ENCODE results near the gene PLCD3. TPM values are rescaled to one million over a fixed set of nuclear protein-coding genes. Genes with fewer than 3 reads are reported as not detected.

The PLCD3 gene
- total and polyA plus RNA-seq, 2 of the 13 experiments (the other 11 are each of a cell fraction or from before 2014, with no cell fraction given), result 11.3 to 39.1 TPM

DNA sequence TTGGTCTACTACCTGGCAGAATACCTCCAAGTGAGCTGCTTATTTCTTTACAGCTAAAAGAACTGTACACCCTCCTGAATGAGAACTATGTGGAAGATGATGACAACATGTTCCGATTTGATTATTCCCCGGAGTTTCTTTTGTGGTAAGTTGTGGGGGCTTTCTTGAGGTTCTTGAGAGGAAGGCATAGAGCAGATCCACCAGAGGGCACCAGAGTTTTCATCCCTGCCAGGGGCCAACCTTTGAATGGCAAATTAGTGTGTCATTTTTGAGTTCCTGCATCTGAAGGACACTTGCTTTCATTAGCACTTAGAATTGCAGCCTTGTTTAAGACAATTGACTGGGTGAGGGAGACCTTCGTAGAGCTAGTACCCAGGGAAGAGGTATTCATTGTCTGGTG lies 36.2 kb downstream of the PLCD3 start (continued):
- TF ChIP-seq ZNF775 (CRISPR knock-in tag; IDR thresholded peaks at IDR 0.05; ENCODE audit: borderline replicate concordance), result no peak
- no peak for TF ChIP-seq ZSCAN21 (CRISPR knock-in tag; IDR thresholded peaks at IDR 0.05; ENCODE audit: borderline replicate concordance)
- TF ChIP-seq NCOA2 (CRISPR knock-in tag; IDR thresholded peaks at IDR 0.05), result no peak
- TF ChIP-seq HHEX (CRISPR knock-in tag; IDR thresholded peaks at IDR 0.05), result no peak
- TF ChIP-seq GATAD2A (CRISPR knock-in tag; IDR thresholded peaks at IDR 0.05), result no peak
- TF ChIP-seq, protein P1, sequence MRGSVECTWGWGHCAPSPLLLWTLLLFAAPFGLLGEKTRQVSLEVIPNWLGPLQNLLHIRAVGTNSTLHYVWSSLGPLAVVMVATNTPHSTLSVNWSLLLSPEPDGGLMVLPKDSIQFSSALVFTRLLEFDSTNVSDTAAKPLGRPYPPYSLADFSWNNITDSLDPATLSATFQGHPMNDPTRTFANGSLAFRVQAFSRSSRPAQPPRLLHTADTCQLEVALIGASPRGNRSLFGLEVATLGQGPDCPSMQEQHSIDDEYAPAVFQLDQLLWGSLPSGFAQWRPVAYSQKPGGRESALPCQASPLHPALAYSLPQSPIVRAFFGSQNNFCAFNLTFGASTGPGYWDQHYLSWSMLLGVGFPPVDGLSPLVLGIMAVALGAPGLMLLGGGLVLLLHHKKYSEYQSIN (CRISPR knock-in tag; IDR thresholded peaks at IDR 0.05; ENCODE audit: borderline replicate concordance), result no peak
- TF ChIP-seq, protein P2, sequence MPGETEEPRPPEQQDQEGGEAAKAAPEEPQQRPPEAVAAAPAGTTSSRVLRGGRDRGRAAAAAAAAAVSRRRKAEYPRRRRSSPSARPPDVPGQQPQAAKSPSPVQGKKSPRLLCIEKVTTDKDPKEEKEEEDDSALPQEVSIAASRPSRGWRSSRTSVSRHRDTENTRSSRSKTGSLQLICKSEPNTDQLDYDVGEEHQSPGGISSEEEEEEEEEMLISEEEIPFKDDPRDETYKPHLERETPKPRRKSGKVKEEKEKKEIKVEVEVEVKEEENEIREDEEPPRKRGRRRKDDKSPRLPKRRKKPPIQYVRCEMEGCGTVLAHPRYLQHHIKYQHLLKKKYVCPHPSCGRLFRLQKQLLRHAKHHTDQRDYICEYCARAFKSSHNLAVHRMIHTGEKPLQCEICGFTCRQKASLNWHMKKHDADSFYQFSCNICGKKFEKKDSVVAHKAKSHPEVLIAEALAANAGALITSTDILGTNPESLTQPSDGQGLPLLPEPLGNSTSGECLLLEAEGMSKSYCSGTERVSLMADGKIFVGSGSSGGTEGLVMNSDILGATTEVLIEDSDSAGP (CRISPR knock-in tag; IDR thresholded peaks at IDR 0.05; ENCODE audit: borderline replicate concordance), result no peak
- no peak for TF ChIP-seq MATR3 (CRISPR knock-in tag; IDR thresholded peaks at IDR 0.05)
- TF ChIP-seq, protein P3, sequence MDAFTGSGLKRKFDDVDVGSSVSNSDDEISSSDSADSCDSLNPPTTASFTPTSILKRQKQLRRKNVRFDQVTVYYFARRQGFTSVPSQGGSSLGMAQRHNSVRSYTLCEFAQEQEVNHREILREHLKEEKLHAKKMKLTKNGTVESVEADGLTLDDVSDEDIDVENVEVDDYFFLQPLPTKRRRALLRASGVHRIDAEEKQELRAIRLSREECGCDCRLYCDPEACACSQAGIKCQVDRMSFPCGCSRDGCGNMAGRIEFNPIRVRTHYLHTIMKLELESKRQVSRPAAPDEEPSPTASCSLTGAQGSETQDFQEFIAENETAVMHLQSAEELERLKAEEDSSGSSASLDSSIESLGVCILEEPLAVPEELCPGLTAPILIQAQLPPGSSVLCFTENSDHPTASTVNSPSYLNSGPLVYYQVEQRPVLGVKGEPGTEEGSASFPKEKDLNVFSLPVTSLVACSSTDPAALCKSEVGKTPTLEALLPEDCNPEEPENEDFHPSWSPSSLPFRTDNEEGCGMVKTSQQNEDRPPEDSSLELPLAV (CRISPR knock-in tag; conservative IDR thresholded peaks at IDR 0.05; ENCODE audit: low read depth), result no peak
- TF ChIP-seq, protein P4, sequence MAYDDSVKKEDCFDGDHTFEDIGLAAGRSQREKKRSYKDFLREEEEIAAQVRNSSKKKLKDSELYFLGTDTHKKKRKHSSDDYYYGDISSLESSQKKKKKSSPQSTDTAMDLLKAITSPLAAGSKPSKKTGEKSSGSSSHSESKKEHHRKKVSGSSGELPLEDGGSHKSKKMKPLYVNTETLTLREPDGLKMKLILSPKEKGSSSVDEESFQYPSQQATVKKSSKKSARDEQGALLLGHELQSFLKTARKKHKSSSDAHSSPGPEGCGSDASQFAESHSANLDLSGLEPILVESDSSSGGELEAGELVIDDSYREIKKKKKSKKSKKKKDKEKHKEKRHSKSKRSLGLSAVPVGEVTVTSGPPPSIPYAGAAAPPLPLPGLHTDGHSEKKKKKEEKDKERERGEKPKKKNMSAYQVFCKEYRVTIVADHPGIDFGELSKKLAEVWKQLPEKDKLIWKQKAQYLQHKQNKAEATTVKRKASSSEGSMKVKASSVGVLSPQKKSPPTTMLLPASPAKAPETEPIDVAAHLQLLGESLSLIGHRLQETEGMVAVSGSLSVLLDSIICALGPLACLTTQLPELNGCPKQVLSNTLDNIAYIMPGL (CRISPR knock-in tag; IDR thresholded peaks at IDR 0.05; ENCODE audit: borderline replicate concordance in 1 of 2, low read depth in 1 of 2), result 0 out of 4 replicates have a peak, but pooled peaks of 1 of the 2 experiments have one; percentile 34
- no peak for TF ChIP-seq ZSCAN22 (CRISPR knock-in tag; IDR thresholded peaks at IDR 0.05)
- no peak for TF ChIP-seq ZNF24 (IDR thresholded peaks at IDR 0.05)
- TF ChIP-seq ZNF792 (CRISPR knock-in tag; IDR thresholded peaks at IDR 0.05), result no peak
- no peak for TF ChIP-seq PRPF4 (IDR thresholded peaks at IDR 0.05; ENCODE audit: low read depth, low read length, poor library complexity, severe bottlenecking)
- TF ChIP-seq SMAD9 (CRISPR knock-in tag; IDR thresholded peaks at IDR 0.05), result no peak
